Dendritic cell treated with granulocyte-macrophage colony-stimulating factor and Interleukin-4, amounts not matched to agents 40 ng/mL and 50 ng/mL, for 4 days (primary cell): ENCODE results near the gene VDR.

Source experiments
- H3K27ac Mint-ChIP-seq: one replicate; pipeline ENCODE4 v1.8.0; 2022; ENCODE audit warnings: mild to moderate bottlenecking, mixed read lengths
- H3K27me3 Mint-ChIP-seq: one replicate; pipeline ENCODE4 v1.8.0; 2022; ENCODE audit warnings: mild to moderate bottlenecking, mixed read lengths
- H3K36me3 Mint-ChIP-seq: one replicate; pipeline ENCODE4 v1.8.0; 2022; ENCODE audit warnings: low read depth, mixed read lengths
- H3K4me1 Mint-ChIP-seq: one replicate; pipeline ENCODE4 v1.8.0; 2022; ENCODE audit warnings: low read depth, mixed read lengths
- H3K4me3 Mint-ChIP-seq: one replicate; pipeline ENCODE4 v1.8.0; 2022; ENCODE audit warnings: mild to moderate bottlenecking, moderate library complexity, mixed read lengths
- H3K9me3 Mint-ChIP-seq: one replicate; pipeline ENCODE4 v1.8.0; 2022; ENCODE audit warnings: mixed read lengths
- intact Hi-C: fragments of 100-400 bp; cut with micrococcal nuclease; formaldehyde crosslinking; loops from one replicate; pipeline ENCODE4 v1.15.0; 2022

VDR gene

DNA sequence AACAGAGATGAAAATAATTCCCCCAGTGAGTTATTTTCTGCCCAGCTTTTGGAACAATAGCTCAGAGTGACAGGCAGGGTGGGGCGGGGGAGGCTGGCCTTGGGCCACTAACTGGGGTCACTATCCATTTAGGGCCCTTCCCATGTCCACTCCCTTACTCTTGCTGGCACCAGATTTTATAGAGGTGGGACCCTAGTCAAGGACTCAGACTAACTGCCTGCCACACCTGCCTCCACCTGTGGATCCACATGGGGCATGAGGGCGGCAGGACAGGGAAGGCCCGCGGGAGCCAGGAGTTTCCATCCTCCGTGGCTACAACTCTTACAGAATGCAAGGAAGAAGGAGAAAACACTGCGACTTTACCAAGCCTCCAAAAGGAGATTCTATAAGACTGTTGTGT, 10.1 kb downstream of the VDR start:
- Mint-ChIP-seq H3K36me3 (peaks cover 100% of the 10 kb centered on the region), H3K27ac (no peak overlapping the region), H3K27me3 (no peaks in the 10 kb centered on the region), H3K4me1 (peaks cover 95% of the 10 kb centered on the region), H3K4me3 (no peak overlapping the region), H3K9me3 (no peaks in the 10 kb centered on the region)
- intact Hi-C loops = no loop called here

DNA sequence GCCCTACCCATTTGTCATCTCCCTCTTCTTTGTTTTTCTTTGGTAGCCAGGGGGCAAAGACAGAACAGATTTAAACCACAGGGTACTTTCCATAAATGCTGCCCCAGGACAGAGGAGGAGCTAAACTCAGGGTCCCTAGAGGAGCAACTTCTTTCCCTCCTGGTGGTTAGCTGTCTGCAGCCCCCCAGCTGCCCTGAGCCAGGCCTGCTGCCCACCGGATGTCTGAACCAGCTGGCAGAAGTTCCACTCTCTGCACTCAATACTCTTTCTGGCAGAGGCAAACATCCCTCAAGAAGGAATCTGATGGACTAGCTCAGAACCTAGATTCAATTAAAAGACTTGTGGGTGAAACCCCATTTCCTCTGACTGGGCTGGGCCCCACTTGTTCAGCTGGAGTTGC, 10.7 kb downstream of the VDR start:
- Mint-ChIP-seq H3K4me1 (peaks cover 95% of the 10 kb centered on the region), H3K36me3 (peaks cover 100% of the 10 kb centered on the region), H3K9me3 (no peaks in the 10 kb centered on the region), H3K27me3 (no peaks in the 10 kb centered on the region), H3K4me3 (no peak overlapping the region), H3K27ac (peak overlapping the region; percentile 95)
- intact Hi-C loops = no loop called here

DNA sequence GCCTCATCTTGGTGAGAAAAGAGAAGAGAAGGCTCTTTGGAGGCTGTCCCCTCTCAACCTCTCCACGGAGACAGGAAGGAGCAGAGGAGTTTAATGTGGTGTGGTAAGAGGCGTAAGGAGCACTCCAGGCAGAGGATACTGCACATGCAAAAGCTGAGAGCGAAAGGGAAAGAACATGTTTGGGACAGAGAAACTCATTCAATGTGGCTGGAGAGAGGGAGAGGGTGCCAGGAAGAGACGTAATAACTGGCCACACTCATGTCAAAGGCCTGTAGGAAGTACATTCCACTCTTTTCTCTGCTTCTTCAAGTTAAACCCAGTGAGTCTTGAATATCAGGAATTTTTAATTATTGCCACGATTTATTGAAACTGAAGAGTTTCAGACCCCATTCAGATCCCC, 12.0 kb downstream of the VDR start:
- H3K9me3 Mint-ChIP-seq = no peaks in the 10 kb centered on the region
- intact Hi-C loops = no loop called here
- H3K27me3 Mint-ChIP-seq = no peaks in the 10 kb centered on the region
- H3K36me3 Mint-ChIP-seq = peaks cover 97% of the 10 kb centered on the region
- H3K27ac Mint-ChIP-seq = peak overlapping the region; percentile 95
- H3K4me3 Mint-ChIP-seq = no peak overlapping the region
- H3K4me1 Mint-ChIP-seq = peaks cover 100% of the 10 kb centered on the region

DNA sequence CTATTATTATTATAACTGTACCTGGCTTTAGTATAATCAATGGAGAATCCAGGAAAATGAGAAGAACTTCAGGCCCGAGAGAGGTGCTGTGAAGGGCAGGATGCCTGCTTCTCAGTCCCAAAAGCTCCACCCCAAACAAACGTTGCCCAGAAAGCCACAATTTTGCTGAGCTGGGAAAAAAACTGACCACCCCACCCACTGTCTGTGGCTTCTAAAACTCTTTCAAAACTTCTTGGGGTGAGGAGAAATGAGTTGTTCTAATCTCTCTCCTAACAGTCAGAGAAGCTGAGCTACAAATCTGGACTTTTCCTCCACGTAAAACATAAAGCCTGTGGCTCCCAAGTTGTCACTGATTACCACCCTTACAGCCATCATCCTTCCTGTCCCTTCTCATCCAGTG, 13.4 kb downstream of the VDR start:
- peak overlapping the region; percentile 95 for H3K27ac Mint-ChIP-seq
- H3K9me3 Mint-ChIP-seq = no peaks in the 10 kb centered on the region
- H3K4me1 Mint-ChIP-seq = peaks cover 94% of the 10 kb centered on the region
- no peaks in the 10 kb centered on the region for H3K27me3 Mint-ChIP-seq
- H3K4me3 Mint-ChIP-seq = peak overlapping the region; percentile 60
- intact Hi-C loops = loop anchor here (1.0 kb wide), 1 partner anchor 13 kb away; the partner anchor contains the start of gene VDR
- peaks cover 97% of the 10 kb centered on the region for H3K36me3 Mint-ChIP-seq

DNA sequence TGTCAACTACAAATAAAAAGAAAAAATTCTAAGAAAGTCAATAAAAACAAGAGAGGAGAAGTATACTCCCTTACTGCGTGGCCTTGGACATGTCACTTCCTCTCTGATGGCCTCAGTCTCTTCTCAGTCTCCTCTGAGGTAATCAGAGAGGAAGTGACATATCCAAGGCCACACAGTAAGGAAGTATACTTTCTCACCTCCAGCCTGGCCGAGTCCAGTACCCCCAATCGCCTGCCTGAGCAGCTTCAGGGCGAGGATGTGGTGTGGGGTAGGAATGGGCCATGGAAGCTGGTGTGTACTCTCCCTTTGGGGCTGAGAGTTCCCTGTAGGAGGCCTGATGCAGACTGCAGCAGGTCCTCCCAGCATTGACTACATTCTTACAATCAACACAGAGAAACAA, 15.8 kb downstream of the VDR start:
- H3K4me3 Mint-ChIP-seq = peak overlapping the region; percentile 30
- H3K27me3 Mint-ChIP-seq = no peaks in the 10 kb centered on the region
- peaks cover 94% of the 10 kb centered on the region for H3K4me1 Mint-ChIP-seq
- H3K36me3 Mint-ChIP-seq = peaks cover 96% of the 10 kb centered on the region
- H3K9me3 Mint-ChIP-seq = no peaks in the 10 kb centered on the region
- peak overlapping the region; percentile 95 for H3K27ac Mint-ChIP-seq
- intact Hi-C loops = loop anchor here (2.0 kb wide), 1 partner anchor 18 kb away; no protein-coding TSS in a partner anchor

DNA sequence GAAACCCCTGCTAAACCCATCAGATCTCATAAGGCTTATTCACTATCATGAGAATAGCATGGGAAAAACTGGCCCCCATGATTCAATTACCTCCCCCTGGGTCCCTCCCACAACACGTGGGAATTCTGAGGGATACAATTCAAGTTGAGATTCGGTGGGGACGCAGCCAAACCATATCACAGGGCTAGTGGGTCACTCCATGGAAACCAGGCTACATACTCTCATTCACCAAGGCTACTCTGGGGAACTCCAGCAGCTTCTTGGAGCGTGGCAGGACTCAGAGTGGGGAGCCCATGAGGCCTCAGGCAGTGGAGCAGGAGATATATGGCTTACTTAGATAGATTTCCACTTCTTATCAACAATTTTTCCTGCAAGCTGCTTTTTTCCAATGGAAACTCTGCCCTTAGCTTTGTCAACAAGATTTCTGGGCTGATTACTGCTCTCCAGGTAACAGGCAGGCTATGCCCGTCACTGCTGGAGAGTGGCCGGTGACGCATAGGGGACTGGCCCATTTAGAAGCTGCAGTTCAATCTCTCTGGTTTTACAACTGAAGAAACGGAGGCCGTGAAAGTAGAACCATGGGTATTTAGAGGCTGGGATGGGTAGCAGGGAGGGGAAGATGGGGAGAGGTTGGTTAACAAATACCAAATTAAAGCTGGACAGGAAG, 16.5 kb downstream of the VDR start:
- Mint-ChIP-seq H3K36me3 (peaks cover 96% of the 10 kb centered on the region), H3K27ac (peak overlapping the region; percentile 95), H3K4me3 (peak overlapping the region; percentile 42), H3K4me1 (peaks cover 94% of the 10 kb centered on the region), H3K9me3 (no peaks in the 10 kb centered on the region), H3K27me3 (no peaks in the 10 kb centered on the region)
- intact Hi-C loops = loop anchor here (2.0 kb wide), 1 partner anchor 17 kb away; no protein-coding TSS in a partner anchor

DNA sequence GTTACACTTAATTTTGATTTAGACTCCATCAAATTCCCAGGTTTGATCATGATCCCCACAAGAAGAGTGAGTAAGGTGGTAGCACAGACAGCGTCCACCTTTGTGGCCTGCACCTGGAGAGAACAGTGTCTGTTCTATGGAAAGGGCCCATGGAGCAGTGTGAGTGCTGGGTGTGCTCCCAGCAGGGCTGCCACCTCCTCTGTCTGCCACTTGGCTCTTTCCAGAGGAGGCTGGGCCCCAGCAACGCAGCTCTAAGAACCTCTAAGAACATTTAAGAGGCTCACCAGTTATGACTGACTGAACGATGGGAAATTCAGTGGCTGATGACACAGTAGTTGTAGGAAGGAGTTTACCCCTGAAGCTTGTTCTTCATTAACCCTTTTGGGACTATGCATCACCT, 17.3 kb downstream of the VDR start:
- Mint-ChIP-seq H3K4me3 (no peak overlapping the region), H3K27me3 (no peaks in the 10 kb centered on the region), H3K4me1 (peaks cover 94% of the 10 kb centered on the region), H3K36me3 (peaks cover 96% of the 10 kb centered on the region), H3K27ac (peak overlapping the region; percentile 95), H3K9me3 (no peaks in the 10 kb centered on the region)
- intact Hi-C loops = no loop called here

DNA sequence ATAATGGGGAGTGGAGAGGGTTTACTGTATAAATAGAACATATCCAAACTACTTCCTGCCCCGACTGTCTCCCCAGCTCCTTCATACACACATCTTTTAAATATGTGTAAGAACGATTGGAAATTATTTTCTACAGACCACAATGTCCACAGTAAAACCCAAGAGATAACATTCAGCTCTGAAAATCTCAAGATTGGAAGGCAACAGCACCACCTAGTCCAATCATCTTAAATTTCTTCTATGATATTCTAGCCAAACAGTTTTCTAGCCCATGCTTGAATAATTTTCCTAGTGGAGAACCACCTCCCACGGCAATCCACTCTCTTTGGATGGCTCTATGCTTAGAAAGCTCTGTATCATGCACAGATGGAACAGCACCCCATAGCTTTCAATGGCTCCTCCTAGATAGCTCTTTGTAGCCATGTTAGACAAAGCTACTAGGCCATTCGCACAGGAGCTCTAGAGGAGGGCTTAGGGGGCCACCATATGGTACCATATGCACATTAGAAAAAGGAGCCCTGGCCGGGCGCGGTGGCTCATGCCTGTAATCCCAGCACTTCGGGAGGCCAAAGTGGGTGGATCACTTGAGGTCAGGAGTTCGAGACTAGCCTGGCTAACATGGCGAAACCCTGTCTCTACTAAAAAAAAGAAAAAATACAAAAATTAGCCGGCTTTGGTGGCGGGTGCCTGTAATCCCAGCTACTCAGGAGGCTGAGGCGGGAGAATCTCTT, 18.1 kb downstream of the VDR start:
- Mint-ChIP-seq H3K36me3 (peaks cover 96% of the 10 kb centered on the region), H3K4me1 (peaks cover 94% of the 10 kb centered on the region), H3K27ac (peak overlapping the region; percentile 59), H3K27me3 (no peaks in the 10 kb centered on the region), H3K9me3 (no peaks in the 10 kb centered on the region), H3K4me3 (no peak overlapping the region)
- intact Hi-C loops = no loop called here

DNA sequence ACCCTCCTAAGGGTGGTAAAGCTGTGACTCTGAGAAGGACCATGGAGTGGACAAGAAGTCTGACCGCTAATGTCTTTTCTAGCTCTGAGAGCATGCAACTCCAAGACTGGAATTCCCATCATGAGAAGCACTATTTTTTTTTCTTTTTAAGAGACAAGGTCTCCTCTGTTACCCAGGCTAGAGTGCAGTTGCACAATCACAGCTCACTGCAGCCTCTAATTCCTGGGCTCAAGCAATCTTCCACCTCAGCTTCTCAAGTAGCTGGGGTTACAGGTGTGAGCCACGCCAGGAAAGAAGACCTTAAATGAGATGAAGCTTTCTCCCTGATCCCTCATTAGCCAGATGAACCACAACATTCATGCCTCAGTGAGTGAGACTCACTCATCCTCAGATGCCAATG, 19.2 kb downstream of the VDR start:
- Mint-ChIP-seq H3K27ac (peak overlapping the region; percentile 65), H3K4me1 (peaks cover 91% of the 10 kb centered on the region), H3K27me3 (no peaks in the 10 kb centered on the region), H3K36me3 (peaks cover 94% of the 10 kb centered on the region), H3K4me3 (no peak overlapping the region), H3K9me3 (no peaks in the 10 kb centered on the region)
- intact Hi-C loops = no loop called here

DNA sequence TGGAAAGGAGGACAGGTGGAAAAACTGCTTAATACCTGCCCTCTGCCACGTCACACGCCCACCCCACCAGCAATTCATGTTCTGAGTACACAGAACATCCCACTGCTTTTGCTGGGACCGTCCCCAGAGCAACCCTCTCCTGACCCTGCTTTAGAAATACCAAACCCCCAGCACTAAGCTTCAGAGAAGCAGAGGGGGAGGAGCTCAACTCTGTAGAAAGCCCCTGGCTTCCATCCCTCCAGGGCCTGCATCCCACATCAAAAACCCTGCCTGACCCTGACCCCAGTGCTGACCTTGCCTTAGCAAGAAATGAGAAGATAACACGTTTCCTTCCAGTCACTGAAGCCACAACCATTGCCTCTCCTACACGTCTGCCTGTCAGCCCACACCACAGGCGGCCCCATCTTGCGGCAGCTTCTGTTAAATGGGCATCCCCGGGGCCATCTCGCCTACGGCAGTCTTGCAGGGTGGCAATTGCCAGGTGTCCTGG, 19.7 kb downstream of the VDR start:
- no peak overlapping the region for H3K4me3 Mint-ChIP-seq
- H3K27ac Mint-ChIP-seq = peak overlapping the region; percentile 65
- H3K9me3 Mint-ChIP-seq = no peaks in the 10 kb centered on the region
- intact Hi-C loops = no loop called here
- no peaks in the 10 kb centered on the region for H3K27me3 Mint-ChIP-seq
- peaks cover 91% of the 10 kb centered on the region for H3K36me3 Mint-ChIP-seq
- H3K4me1 Mint-ChIP-seq = peaks cover 87% of the 10 kb centered on the region

DNA sequence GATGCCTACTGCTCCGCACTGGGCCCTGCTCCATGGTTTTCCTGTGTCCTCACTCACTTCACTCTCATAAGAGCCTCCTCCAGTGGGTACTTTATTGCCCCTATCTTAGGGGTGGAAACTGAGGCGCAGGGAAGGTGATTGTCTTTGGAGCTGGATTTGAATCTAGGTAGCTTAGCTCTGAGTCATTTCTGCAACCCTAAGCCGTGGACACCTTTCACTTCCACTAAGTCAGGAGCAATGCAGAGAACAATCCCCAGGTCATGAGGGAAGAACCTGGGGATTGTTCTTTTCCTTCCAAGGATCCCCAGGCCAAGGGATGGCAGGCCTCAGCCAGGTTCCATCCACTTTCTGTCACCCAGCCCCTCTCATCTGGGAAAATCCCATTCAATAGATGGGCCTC, 20.3 kb downstream of the VDR start:
- Mint-ChIP-seq H3K27ac (peak overlapping the region; percentile 65), H3K4me3 (no peak overlapping the region), H3K36me3 (peaks cover 91% of the 10 kb centered on the region), H3K9me3 (no peaks in the 10 kb centered on the region), H3K27me3 (no peaks in the 10 kb centered on the region), H3K4me1 (peaks cover 87% of the 10 kb centered on the region)
- intact Hi-C loops = no loop called here

DNA sequence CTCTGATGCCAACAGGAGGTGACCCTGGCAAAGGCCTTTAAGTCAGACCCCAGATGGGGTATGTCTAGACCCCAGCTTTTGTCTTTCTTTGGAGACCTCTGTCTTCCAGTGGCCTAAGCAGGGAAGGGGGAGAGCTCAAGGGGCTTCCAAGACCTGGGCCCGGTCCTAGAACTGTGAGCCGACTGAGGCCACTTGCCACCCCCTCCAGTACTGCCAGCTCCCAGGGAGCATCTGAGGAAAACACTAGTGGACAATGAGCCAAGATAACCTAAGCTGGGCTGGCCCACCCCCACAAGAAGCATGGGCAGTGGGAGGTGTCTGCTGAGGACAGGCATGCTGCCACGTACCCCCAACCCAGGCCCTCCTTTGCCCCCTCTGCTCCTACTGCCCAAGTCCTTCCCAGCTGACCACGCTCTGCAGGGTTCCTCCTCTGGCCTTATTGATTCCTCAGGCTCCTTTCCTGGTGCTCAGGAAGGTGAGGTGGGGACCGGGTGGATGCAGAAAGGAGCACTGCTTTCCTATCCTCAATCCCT, 21.1 kb downstream of the VDR start:
- no peaks in the 10 kb centered on the region for H3K27me3 Mint-ChIP-seq
- intact Hi-C loops = loop anchor here (2.0 kb wide), 2 partner anchors 17 to 21 kb away; partner anchors contain the start of gene VDR
- H3K4me1 Mint-ChIP-seq = peaks cover 85% of the 10 kb centered on the region
- H3K9me3 Mint-ChIP-seq = no peaks in the 10 kb centered on the region
- peak overlapping the region; percentile 84 for H3K27ac Mint-ChIP-seq
- H3K36me3 Mint-ChIP-seq = peaks cover 94% of the 10 kb centered on the region
- H3K4me3 Mint-ChIP-seq = peak overlapping the region; percentile 37

DNA sequence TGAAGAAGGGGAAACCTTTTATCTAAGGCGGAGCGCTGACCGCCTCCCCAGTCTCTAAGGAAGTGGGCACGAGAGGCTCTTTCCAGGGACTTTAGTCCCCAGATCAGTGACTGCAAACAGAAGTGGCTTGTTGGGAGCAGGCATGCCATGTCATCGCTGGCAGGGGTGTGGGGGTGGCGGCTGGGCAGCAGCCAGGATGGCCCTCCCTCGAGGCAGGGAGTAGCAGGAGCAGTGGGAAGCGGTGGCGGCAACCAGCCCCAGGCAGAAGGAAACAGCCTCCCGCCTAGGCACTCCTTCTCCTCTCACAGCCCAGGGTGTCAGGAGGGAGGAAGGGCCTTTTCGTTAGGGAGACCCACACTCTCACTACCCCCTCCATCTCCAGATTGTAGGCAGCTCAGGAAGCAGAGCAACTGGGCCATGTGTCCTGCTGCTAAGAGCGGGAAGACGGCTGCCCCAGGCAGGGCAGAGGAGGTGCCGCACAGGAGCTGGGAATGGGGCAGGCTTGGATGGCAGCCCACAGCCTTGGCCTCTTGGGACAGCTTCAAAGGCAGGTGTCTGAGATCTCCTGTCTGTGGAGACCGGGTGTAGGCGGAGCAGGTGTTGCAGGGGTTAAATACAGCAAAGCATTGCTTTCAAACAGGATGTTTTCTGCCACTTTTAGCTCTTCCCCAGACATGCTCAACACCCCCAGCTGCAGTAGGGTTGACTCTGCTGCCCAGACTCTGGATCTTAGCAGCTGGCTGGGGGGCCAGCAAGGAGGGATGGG, 21.8 kb downstream of the VDR start:
- Mint-ChIP-seq H3K4me1 (peaks cover 85% of the 10 kb centered on the region), H3K27me3 (no peaks in the 10 kb centered on the region), H3K36me3 (peaks cover 94% of the 10 kb centered on the region), H3K27ac (peak overlapping the region; percentile 84), H3K4me3 (peak overlapping the region; percentile 60), H3K9me3 (no peaks in the 10 kb centered on the region)
- intact Hi-C loops = loop anchor here (2.0 kb wide), 2 partner anchors 16 to 22 kb away; partner anchors contain the start of gene VDR
